Transverse colon (tissue), 4 donors: ENCODE data around the gene LEMD1.

Experiments used
- CTCF ChIP-seq, 5 experiments: fragments of 200-600 bp in 3 of 5; fragments of 450-650 bp in 2 of 5; sonication (generic) in 3 of 5; IDR thresholded peaks; 1 replicate in 2 of 5; 2 replicates in 3 of 5; pipeline ENCODE4 v1.5.1; 2016 to 2017; ENCODE audit warnings: antibody characterized with exemption in 5 of 5, inconsistent platforms in 3 of 5, mild to moderate bottlenecking in 2 of 5, moderate library complexity in 1 of 5
- EP300 ChIP-seq: sonication (generic); formaldehyde crosslinking; IDR thresholded peaks from one replicate; pipeline ENCODE4 v1.6.1; 2017; ENCODE audit warnings: antibody characterized with exemption, low read depth
- POLR2A ChIP-seq: fragments of 450-650 bp; IDR thresholded peaks from one replicate; pipeline ENCODE4 v1.6.1; 2016; ENCODE audit warnings: antibody characterized with exemption, mild to moderate bottlenecking, moderate library complexity
- POLR2AphosphoS5 ChIP-seq, 3 donors: sonication (generic); formaldehyde crosslinking; IDR thresholded peaks; one replicate each; pipeline ENCODE4 v1.6.1; 2016; ENCODE audit warnings: antibody characterized with exemption in 3 of 3

GRCh38 chr1:205407970-205408369, 13.9 kb downstream of the LEMD1 start:
- TF ChIP-seq CTCF (IDR thresholded peaks at IDR 0.05): no peak
- TF ChIP-seq POLR2AphosphoS5 (IDR thresholded peaks at IDR 0.05): no peak
- no peak for TF ChIP-seq POLR2A
- no peak for TF ChIP-seq EP300
